DOHH2 (cell line): ENCODE measurements around the gene GBX2.

Experiments used
- H3F3A ChIP-seq: fragments of 200-600 bp; sonication (generic), shearing (Covaris generic); 2 replicates; pipeline ENCODE4 v1.6.0; 2016; ENCODE audit warnings: antibody characterized with exemption, mild to moderate bottlenecking; ENCODE audit not compliant: control insufficient read depth, insufficient read depth
- H3K27ac ChIP-seq: fragments of 200-600 bp; sonication (generic); 2 replicates; pipeline ENCODE4 v1.5.1; 2014; ENCODE audit warnings: low read depth, mild to moderate bottlenecking, low read length, moderate library complexity
- H3K27me3 ChIP-seq: fragments of 200-600 bp; sonication (generic); 2 replicates; pipeline ENCODE4 v1.6.1; 2014; ENCODE audit warnings: mild to moderate bottlenecking, low read length, mixed read lengths; ENCODE audit not compliant: control insufficient read depth
- H3K36me3 ChIP-seq: fragments of 200-600 bp; sonication (generic); 2 replicates; pipeline ENCODE4 v1.6.1; 2014; ENCODE audit warnings: mild to moderate bottlenecking, low read length, moderate library complexity, mixed read lengths; ENCODE audit not compliant: control insufficient read depth
- H3K4me1 ChIP-seq: fragments of 200-600 bp; sonication (generic); 2 replicates; pipeline ENCODE4 v1.6.1; 2014; ENCODE audit warnings: mild to moderate bottlenecking, low read length, mixed read lengths; ENCODE audit not compliant: control insufficient read depth
- H3K4me2 ChIP-seq: fragments of 200-600 bp; sonication (generic); 2 replicates; pipeline ENCODE4 v1.6.0; 2014; ENCODE audit warnings: mild to moderate bottlenecking, low read length, moderate library complexity
- H3K4me3 ChIP-seq: fragments of 200-600 bp; sonication (generic); 2 replicates; pipeline ENCODE4 v1.5.1; 2014; ENCODE audit warnings: mild to moderate bottlenecking, low read length, mixed read lengths
- H3K79me2 ChIP-seq: fragments of 200-600 bp; sonication (generic); 2 replicates; pipeline ENCODE4 v1.6.1; 2014; ENCODE audit warnings: mild to moderate bottlenecking, low read length, mixed read lengths; ENCODE audit not compliant: control insufficient read depth
- H3K9me2 ChIP-seq: fragments of 200-600 bp; sonication (generic); replicated peaks from 2 replicates; pipeline ENCODE4 v1.6.1; 2014; ENCODE audit warnings: mild to moderate bottlenecking, low read length, mixed read lengths; ENCODE audit not compliant: control insufficient read depth
- H3K9me3 ChIP-seq: fragments of 200-600 bp; sonication (generic); 2 replicates; pipeline ENCODE4 v1.6.1; 2014; ENCODE audit warnings: antibody characterized with exemption, low read length, mixed read lengths; ENCODE audit not compliant: control insufficient read depth, insufficient read depth
- H4K20me1 ChIP-seq: fragments of 200-600 bp; sonication (generic); 2 replicates; pipeline ENCODE4 v1.6.0; 2014; ENCODE audit warnings: low read depth, mild to moderate bottlenecking, antibody characterized with exemption, low read length, moderate library complexity; ENCODE audit not compliant: control insufficient read depth, insufficient read depth
- EZH2phosphoT487 ChIP-seq: fragments of 200-600 bp; sonication (generic); IDR thresholded peaks from 2 replicates; pipeline ENCODE4 v1.6.1; 2017; ENCODE audit warnings: borderline replicate concordance, mild to moderate bottlenecking, antibody characterized with exemption, low read length, moderate library complexity, mixed read lengths
- TF ChIP-seq, protein P1 (sequence below): fragments of 200-600 bp; sonication (generic); IDR thresholded peaks from one replicate; pipeline ENCODE4 v1.5.1; 2014; ENCODE audit warnings: antibody characterized with exemption, mild to moderate bottlenecking, low read depth, low read length; ENCODE audit not compliant: poor library complexity, severe bottlenecking

Gene GBX2

GRCh38 chr2:236161531-236161930 lies 6.7 kb downstream of the GBX2 start:
- TF ChIP-seq, protein P1, sequence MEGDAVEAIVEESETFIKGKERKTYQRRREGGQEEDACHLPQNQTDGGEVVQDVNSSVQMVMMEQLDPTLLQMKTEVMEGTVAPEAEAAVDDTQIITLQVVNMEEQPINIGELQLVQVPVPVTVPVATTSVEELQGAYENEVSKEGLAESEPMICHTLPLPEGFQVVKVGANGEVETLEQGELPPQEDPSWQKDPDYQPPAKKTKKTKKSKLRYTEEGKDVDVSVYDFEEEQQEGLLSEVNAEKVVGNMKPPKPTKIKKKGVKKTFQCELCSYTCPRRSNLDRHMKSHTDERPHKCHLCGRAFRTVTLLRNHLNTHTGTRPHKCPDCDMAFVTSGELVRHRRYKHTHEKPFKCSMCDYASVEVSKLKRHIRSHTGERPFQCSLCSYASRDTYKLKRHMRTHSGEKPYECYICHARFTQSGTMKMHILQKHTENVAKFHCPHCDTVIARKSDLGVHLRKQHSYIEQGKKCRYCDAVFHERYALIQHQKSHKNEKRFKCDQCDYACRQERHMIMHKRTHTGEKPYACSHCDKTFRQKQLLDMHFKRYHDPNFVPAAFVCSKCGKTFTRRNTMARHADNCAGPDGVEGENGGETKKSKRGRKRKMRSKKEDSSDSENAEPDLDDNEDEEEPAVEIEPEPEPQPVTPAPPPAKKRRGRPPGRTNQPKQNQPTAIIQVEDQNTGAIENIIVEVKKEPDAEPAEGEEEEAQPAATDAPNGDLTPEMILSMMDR: no peak
- no peak for TF ChIP-seq EZH2phosphoT487
- H3K27ac ChIP-seq: no peak overlapping the region
- no peaks in the 10 kb centered on the region for H3K9me3 ChIP-seq
- no peak overlapping the region for H3K4me2 ChIP-seq
- no peaks in the 10 kb centered on the region for H3K9me2 ChIP-seq
- no peaks in the 10 kb centered on the region for H3K4me1 ChIP-seq
- H3K79me2 ChIP-seq: no peaks in the 10 kb centered on the region
- no peaks in the 10 kb centered on the region for H3K36me3 ChIP-seq
- H3K4me3 ChIP-seq: no peak overlapping the region
- H3F3A ChIP-seq: no peaks in the 10 kb centered on the region
- no peaks in the 10 kb centered on the region for H4K20me1 ChIP-seq
- H3K27me3 ChIP-seq: no peaks in the 10 kb centered on the region

- H3K27ac ChIP-seq: no peak overlapping the region
- no peak overlapping the region for H3K4me3 ChIP-seq
- H3K4me1 ChIP-seq: no peaks in the 10 kb centered on the region
- H4K20me1 ChIP-seq: no peaks in the 10 kb centered on the region
- H3K79me2 ChIP-seq: no peaks in the 10 kb centered on the region
- no peak overlapping the region for H3K4me2 ChIP-seq
- H3K9me2 ChIP-seq: no peaks in the 10 kb centered on the region
- no peak for TF ChIP-seq EZH2phosphoT487
- TF ChIP-seq, protein P1: no peak
- no peaks in the 10 kb centered on the region for H3K36me3 ChIP-seq
- no peaks in the 10 kb centered on the region for H3K27me3 ChIP-seq
- H3K9me3 ChIP-seq: no peaks in the 10 kb centered on the region
- no peaks in the 10 kb centered on the region for H3F3A ChIP-seq
Observed at GRCh38 chr2:236161082-236161462, 7.1 kb downstream of the GBX2 start.

DNA sequence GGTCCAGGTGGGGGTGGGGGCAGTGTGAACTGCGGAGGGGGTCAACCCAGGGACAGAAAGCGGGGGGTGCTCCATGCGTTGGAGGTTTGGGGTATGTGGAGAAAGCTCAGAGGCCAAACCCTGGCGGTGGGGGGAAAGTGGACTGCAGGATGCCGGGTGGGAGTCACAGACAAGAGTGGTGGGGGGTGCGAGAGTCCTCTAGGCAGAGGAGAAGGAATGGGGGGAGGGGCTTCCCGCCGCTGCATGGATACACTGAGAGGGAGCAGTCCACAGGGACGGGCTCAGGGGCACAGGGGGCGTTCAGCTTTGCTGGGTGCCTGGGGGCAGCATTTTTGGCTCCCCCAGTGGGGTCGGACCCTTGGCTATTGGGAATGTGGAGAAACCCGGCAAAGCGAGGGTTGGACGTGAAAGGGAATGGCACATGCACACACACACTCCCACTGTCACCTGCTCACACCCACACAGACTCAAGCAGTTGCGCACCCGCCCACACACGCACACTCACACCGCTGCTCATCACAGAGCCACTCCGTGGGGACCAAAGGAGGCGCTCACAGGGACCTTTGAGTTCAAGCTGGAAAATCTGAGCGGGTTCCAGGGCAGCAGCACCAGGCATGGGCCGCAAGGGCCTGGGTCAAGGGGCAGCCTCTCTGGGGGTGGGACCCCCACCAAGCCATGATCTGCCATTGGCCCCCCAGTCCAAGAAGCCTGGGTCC lies 7.7 kb downstream of the GBX2 start:
- H3K4me3 ChIP-seq: no peak overlapping the region
- no peaks in the 10 kb centered on the region for H4K20me1 ChIP-seq
- H3K36me3 ChIP-seq: no peaks in the 10 kb centered on the region
- H3K27ac ChIP-seq: no peak overlapping the region
- no peaks in the 10 kb centered on the region for H3K4me1 ChIP-seq
- TF ChIP-seq, protein P1: no peak
- no peak for TF ChIP-seq EZH2phosphoT487
- no peaks in the 10 kb centered on the region for H3K79me2 ChIP-seq
- H3K9me2 ChIP-seq: no peaks in the 10 kb centered on the region
- H3K4me2 ChIP-seq: no peak overlapping the region
- no peaks in the 10 kb centered on the region for H3F3A ChIP-seq
- H3K9me3 ChIP-seq: no peaks in the 10 kb centered on the region
- H3K27me3 ChIP-seq: no peaks in the 10 kb centered on the region
